Measurements from ENCODE around the gene SH3GLB1. TPM values are rescaled to one million over a fixed set of nuclear protein-coding genes. Genes with fewer than 3 reads are reported as not detected.

The SH3GLB1 gene
- total RNA-seq, 1 donor from 2014 or later = 160 TPM

Other genes starting within 250 kb of the SH3GLB1 start
- not detected for gene CLCA1, start 235.6 kb upstream of the SH3GLB1 start, total RNA-seq
- gene CLCA4, start 157.5 kb upstream of the SH3GLB1 start, total RNA-seq = 0.13 TPM
- gene SELENOF, start 209.6 kb downstream of the SH3GLB1 start, total RNA-seq = 80.7 TPM
- gene HS2ST1, start 210.1 kb downstream of the SH3GLB1 start, total RNA-seq = 12.6 TPM